HG02870 (cell line): ENCODE results near the gene PIGBOS1.
"Not testable (repeated sequence)": the region's sequence is repeated elsewhere in the genome, so short reads cannot be mapped to it uniquely, and the experiment has no call there.

Experiments
- ATAC-seq: cut with Tn5 transposase; IDR thresholded peaks from one replicate; pipeline ENCODE4 v1.9.1; 2021; ENCODE audit warnings: mild to moderate bottlenecking, moderate library complexity; ENCODE audit not compliant: unreplicated experiment

Gene PIGBOS1

DNA sequence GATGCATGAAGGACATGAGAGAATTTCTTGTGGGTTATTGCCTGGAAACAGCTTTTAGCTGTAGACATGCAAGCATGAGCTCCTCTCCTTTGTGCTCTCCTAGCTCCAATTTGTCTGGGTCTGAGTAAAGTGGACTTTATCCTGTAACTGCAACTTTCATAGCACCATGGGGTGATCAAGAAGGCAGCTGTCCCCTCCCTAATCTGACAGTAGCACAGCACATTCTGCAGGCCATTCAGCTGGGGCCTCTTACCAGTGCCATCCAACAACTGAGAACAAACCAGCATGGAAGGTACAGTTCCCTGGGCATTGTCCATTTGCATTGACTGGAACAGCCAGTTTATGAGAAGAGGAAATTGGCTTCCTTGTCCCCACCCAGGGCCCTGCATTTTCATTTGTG lies 21.6 kb downstream of the PIGBOS1 start:
- ATAC-seq, result no peak

DNA sequence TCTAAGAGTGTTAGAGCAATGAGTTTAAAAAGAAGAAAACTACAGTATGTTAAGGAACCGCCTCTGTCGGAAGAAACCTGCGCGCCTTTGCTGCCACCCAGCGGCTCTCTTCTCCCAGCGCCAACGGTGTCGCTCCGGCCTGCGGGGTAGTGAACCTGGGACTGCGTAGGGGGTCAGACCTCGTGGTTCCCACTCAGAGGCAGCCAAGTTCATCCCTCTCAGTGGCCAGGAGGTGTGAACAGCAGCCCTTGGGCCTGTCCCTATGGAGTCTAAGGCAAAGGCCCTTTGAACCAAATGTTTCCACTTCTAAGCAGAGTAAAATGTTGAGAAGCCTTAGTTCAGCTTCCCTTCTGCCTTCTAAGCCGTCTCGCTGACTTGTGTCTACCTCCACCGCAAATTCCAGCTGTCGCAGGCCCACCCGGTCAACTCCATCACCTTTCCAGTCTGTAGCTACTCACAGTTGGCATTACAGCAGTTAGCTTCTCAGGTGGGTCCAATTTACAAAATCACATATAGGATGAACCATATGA lies 28.3 kb downstream of the PIGBOS1 start:
- ATAC-seq, result peak; percentile 82

DNA sequence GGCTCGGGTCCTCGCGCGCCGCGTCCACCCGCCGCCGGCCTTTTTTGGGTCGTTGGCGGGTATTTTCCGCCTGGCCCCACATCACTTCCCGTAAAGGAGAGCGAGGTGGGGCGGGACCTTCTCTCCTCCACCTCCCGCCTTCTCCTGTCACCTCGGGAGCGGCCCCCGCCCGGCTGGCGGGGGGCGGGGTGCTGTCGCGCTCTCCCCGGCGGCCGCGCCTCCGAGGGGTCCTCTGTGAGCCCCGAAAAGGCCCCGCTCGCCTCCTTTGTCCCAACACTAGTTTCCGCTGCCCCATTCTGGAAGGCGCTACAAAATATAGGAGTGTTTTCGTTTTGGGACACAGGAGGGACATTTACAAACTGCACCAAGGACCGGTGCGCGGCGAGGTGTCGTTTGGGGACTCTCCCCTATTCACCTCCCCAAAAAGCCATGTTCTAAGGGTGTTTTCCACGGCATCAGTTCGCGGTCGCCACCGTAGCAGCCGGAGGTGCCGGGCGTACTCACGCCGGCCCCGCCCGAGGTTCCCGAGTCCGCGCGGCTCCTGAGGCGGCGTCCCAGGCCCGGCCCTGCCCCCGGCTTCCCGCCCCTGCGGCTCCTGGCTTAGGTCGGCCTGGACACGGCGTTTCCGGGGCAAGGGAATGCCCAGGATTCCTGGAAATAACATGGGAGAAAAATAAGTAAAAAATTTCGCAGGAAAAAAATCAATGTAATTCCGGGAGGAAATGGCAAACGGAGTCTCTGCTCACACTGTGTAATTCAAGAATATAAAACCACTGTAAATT lies 29.0 kb downstream of the PIGBOS1 start, which contains the start of gene RAB27A:
Gene RAB27A (minus strand): TSS at position 68 of the 782 bp plus-strand sequence. CDS start 54,879 bp downstream, outside the sequence.
- peak; percentile 58 for ATAC-seq

DNA sequence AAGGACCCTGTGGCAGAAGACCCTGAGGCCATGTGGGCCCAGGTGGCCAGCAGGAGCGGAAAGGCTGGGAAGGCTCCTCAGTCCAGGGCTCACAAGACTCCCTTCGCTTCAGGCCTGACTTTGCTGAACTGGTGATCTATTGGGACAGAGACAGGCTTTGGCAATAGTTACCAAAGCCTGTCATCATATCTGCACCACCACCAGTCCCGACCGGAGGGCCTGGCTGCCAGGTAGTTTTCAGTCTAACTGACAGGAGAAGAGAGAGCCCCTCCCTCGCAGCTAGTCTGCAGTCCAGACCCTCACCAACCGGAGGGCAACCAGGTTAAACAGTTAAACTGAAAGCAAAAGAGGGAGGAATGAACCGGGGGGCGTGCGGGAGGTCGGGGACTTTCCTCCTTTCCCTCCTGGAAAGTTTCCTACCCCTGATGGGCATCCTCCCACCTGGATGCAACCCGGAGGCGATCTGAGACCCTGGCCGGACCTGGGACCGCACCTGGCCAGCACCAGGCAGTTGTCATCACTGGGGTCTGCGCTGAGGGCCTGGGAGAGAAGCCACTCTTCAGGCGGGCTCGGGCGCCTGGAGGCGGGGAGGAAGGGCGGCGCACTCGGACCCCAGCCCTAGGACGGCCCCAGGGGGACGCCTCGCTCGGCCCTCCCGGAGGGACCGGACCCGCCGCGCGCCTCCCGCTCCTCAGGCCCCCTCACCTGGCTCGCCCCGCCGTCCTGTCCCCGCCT lies 29.7 kb downstream of the PIGBOS1 start:
- ATAC-seq, result peak; percentile 29

DNA sequence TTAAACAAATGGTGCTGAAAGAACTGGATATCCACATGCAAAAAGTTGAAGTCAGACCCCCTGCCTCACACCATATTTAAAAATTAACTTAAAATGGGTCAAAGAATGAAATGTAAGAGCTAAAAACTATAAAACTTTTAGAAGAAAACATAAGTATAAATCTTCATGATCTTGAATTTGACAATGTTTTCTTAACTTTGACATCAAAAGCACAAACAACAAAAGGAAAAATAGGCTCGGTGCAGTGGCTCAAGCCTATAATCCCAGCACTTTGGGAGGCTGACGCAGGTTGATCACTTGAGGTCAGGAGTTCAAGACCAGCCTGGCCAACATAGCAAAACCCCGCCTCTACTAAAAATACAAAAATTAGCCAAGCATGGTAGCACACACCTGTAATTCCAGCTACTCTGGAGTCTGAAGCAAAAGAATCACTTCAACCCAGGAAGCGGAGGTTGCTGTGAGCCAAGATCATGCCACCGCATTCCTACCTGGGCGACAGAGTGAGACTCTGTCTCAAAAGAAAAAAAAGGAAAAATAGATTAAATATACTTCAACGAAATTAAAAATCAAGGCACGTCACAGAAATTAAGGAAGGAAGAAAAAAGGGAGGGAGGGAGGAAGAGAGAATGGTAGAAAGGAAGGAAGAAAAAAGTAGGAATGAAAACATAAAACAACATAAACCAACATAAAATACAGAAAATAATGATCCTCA lies 30.8 kb downstream of the PIGBOS1 start:
- ATAC-seq, result no peak

DNA sequence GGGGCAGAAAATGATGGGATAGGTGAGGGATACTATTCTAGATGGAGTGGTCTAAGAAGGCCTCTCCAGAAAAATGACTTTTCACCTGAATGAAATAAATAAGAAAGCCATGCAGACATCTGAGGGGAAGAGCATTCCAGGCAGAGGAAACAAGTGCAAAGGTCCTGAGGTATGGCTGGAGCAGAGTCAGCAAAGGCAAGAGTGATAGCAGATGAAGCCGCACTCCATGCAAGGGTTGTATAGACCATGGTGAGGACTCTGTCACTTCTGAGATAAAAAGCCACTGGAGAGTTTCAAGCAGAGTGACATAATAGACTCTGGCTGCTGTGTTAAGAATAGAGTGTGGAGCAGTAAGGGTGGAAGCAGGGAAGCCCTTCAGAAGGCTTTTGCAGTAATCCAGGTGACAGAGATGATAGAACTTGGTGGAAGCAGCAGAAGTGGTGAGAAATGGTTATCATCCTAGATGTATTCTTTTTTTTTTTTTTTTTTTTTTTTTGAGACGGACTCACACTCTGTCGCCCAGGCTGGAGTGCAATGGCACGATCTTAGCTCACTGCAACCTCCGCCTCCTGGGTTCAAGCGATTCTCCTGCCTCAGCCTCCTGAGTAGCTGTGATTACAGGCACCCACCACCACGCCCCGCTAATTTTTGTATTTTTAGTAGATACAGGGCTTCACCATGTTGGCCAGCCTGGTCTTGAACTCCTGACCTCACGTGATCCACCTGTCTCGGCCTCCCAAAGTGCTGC lies 32.3 kb downstream of the PIGBOS1 start:
- not testable (repeated sequence) for ATAC-seq

DNA sequence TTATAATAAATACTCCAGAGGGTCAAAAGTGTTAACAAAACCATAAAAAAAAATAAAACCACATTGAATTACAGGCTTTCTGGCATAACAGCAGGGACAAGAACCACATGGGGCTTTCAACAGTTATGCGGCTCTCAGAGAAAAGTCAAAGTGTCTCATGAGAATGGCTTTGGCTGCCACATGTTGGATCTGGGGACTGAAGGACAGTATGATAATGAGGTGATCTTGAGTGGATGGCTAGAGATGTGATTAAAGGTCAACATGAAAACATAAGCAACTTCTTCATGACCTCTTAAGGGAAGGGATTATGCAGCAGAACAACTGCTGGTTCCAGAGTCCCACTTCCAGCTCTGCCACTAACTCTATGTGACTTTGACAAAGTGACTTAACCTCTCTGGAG lies 34.5 kb downstream of the PIGBOS1 start:
- ATAC-seq, result no peak

DNA sequence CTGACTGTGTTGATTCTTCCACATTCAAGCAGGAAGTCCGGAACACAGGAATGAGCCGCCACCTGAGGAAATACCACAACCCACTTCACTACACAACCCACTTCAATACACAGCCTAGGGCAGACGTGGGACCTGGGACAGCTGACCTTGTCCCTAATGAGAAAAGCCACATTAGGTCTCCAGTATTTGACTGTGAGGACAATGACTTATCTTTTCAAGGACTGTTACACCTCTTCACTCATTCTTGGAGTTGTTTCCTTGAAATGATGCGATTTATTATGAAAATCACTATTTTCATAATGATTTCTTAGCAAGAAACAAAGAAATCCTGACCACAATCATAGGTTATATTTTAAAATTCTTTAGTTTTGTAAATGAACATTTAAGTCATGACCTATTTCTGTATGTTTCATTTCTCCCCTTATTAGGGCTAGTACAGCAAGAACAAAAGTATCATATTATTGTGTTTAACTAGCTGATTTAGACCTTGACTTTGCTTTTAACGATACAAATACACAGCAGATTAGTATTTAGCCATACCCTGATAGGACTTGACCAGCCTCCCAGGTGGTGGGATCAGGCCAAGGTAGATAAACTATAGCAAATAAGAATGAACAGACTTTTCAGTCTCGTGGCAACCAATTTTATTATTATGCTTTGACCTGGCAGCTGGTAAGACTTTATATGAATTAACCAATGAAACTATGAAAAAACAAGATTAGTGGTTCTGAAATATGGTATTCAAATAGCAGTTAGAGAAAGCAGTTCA lies 35.4 kb downstream of the PIGBOS1 start:
- ATAC-seq, result no peak

DNA sequence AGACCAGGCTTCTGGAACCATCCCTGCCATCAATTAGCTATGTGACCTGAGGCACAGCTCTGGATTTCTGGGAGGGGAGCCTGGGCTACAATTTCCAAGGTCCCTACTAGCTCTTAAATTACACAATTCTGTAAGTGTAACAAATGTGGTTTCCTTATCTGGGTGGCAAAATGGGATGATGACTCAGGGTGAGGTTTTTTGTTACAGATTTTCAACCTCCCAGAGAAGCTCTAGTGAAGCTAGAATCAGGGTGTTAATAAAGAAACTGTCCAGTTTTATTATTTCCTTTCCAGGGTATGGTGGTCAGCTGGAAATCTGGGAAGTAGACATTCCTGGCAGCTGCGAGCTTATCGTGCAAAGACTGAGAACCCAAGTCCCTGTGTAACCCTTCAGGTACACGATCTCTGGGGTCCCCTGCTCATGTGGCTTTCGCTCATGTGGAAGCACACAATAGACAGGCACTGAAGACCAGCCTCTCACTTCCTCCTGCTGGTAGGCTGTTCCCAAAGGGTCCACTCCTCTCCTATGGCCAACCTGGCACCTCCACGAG lies 36.6 kb downstream of the PIGBOS1 start:
- no peak for ATAC-seq

DNA sequence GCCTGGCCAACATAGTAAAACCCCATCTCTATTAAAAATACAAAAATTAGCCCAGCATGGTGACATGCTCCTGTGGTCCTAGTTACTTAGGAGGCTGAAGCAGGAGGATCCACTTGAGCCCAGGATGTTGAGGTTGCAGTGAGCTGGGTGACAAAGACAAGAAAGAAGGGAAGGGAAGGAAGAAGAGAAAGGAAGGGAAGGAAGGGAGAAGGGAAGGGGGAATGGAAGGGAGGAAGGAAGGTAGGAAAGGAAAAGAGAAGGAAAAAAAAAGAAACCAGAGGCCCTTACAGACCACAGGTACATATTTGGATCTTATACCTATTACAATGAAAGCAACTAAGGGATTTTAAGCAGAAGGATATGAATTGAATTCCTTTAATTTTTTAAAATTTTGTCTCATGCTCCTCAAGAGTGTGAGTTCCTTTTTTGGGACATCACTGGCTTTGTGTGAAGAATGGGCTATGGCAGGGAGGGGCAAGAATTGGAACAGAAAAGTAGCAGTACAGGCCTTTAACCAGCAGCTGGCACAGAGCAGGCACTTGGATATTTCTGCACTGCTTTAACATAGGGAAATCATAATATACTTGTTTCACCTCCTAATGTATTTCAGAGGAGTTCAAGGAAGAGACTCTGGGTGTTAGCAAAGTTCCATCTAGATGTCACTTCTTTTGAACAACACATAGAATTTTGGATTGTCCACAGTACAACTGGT lies 37.2 kb downstream of the PIGBOS1 start:
- ATAC-seq, result no peak

DNA sequence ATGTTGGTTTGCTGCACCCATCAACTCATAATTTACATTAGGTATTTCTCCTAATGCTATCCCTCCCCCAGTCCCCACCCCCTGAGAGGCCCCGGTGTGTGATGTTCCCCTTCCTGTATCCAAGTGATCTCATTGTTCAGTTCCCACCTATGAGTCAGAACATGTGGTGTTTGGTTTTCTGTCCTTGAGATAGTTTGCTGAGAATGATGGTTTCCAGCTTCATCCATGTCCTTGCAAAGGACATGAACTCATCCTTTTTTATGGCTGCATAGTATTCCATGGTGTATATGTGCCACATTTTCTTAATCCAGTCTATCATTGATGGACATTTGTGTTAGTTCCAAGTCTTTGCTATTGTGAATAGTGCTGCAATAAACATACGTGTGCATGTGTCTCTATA lies 38.3 kb downstream of the PIGBOS1 start:
- ATAC-seq, result not testable (repeated sequence)

DNA sequence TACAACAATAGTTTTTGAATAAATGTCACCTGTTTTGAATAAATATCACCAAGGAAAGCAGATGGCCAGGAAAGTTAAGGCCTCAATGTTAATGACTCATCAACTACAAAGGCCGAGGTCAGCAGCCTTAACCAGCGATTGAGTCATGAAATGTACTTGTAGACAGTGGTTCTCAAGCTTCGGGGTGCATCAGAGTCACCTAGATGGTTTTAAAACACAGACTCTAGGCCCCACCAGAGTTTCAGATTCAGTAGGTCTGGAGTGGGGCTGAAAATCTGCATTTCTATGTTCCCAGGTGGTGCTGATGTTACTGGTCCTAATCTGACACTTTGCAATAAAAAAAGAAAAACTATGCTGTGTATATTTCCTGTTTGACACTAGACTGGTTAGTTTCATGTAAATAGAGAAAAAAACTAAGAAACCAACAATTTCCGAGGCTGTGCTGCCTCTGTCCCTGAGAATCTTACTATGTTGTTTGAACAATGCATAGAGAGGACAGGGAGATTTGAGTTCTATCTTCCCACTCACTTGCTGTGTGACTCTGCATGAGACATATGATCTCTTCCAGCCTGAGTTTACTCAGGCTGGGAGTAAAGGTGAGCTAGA lies 39.1 kb downstream of the PIGBOS1 start:
- ATAC-seq, result peak; percentile 88

DNA sequence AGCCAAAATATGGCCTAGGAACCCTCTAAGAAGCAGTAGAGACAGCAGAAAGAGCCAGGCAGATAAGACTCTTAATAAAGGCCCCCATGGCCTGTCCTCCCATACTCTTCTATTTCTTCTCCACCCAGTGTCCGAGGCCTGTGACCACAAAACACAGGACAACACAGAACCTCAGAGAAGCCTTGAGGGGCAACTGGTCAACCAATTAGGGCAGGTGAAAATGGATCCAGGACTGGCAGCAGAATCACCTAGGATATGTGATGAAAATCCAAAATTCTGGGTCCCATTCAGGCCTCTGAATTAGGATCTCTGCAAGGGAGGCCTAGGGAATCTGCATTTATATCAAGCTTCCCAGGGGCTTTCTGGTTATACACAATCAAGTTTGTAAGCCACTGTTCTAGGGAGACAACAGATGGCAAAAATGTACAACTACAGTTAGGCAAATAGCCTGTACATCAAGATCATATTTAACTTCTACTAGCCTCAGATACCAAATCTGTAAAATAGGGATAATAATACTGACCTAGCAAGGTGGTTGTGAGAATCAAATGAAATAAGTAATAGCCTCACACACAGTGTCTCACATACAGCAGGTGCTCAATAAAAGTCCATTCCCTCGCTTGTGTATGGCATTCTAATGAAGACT lies 39.7 kb downstream of the PIGBOS1 start:
- ATAC-seq, result no peak

DNA sequence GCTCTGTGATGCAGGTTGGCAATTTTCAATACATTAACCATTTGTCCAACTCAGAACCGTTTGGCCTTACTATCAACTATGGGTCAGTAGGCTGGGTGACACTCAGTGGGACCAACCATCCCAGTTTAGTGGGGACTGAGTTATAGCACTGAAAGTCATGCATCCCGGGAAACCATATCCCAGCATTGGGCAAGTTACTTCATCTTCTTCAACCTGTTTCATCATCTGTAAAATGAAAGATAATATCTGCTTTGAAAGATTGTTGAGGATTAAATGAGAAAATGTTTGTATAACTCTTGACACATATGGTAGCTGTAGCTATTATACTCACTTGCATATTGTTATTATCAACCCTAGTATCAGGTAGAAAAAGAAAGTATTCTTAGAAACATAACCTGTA lies 41.2 kb downstream of the PIGBOS1 start:
- no peak for ATAC-seq

DNA sequence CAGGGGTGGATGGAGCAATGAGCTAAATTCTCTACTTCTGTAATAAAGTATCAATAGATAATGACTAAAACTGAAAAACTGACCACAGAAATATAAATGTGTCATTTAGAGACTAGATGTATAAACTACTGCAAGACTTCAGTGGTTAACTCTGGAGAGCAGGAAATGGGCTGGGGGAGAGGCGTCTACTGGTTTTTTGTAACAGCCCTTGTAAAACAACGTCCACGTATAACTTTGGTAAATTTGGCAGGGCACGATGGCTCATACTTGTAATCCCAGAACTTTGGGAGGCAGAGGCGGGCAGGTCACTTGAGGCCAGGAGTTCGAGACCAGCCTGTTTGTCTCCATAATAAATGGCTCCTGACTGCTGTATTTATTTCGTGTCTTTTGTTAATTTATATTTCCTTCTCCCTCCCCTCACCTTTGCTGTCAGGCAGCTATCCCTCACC lies 41.8 kb downstream of the PIGBOS1 start:
- ATAC-seq, result peak; percentile 54

DNA sequence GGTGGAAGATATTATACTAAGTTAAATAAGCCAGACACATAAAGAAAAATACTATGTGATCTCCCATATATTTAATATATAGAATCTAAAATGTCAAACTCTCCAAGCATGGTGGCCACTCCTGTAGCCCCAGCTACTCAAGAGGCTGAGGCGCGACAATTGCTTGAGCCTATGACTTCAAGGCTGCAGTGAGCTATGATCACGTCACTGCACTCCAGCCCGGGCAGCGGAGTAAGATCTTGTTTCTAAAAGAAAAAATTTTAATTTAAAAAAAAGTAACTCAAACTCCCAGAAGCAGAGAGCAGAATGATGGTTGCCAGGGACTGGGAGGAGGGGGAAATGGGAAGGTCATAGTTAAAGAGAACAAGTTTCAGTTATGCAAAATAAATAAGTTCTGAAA lies 42.6 kb downstream of the PIGBOS1 start:
- ATAC-seq, result no peak

DNA sequence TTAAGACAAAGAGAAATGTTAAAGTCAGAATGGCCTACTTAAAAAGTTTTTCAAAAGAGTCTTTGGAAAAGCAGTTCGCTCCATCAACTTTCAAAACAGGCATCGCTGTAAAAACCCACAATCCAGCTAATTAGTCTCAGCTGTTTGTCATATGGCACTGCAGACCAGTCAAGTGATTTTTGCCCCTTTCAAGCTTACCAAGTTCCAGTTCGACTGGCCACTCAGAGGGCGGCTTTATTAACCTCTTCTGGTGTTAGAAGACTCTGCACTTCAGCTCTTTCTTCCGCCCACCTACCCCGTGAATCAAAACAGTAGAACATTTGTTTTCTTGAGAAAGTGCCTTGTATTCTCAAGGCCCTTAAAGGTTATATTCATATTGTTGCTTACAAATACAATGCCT lies 48.6 kb downstream of the PIGBOS1 start:
- no peak for ATAC-seq

DNA sequence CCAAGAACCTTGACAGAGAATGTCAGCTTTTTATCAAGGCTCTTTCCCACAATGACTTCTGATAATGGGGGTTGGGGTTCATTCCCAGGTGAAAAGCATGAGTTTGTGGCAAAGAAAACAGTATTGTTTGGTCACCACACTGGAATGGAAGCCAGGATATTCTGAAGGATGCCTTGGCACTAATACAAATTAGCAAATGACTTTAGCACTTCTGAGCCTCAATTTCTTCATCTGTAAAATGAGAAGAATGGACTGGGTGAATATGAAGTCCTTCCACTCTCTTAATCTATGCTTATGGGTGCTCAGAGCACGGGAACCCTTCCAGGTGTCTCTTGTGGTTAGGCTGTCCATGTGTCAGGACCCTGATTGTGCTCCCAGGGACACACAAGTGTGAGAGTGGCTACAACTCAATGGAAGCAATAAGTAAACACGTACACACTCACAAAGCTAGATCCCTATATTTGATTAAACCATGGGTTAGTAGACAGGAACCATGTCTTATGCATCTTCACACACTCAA lies 50.7 kb downstream of the PIGBOS1 start:
- no peak for ATAC-seq
